CD4-positive, alpha-beta T cell treated with Interleukin-4 for 4 hours (primary cell): ENCODE measurements around the gene RNF19B.
"Not testable (repeated sequence)": the region's sequence is repeated elsewhere in the genome, so short reads cannot be mapped to it uniquely, and the experiment has no call there.

Source experiments
- DNase-seq: peaks from one replicate; pipeline ENCODE4 v3.0.0-alpha.2; 2020

The RNF19B gene, protein sequence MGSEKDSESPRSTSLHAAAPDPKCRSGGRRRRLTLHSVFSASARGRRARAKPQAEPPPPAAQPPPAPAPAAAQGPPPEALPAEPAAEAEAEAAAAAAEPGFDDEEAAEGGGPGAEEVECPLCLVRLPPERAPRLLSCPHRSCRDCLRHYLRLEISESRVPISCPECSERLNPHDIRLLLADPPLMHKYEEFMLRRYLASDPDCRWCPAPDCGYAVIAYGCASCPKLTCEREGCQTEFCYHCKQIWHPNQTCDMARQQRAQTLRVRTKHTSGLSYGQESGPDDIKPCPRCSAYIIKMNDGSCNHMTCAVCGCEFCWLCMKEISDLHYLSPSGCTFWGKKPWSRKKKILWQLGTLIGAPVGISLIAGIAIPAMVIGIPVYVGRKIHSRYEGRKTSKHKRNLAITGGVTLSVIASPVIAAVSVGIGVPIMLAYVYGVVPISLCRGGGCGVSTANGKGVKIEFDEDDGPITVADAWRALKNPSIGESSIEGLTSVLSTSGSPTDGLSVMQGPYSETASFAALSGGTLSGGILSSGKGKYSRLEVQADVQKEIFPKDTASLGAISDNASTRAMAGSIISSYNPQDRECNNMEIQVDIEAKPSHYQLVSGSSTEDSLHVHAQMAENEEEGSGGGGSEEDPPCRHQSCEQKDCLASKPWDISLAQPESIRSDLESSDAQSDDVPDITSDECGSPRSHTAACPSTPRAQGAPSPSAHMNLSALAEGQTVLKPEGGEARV

DNA sequence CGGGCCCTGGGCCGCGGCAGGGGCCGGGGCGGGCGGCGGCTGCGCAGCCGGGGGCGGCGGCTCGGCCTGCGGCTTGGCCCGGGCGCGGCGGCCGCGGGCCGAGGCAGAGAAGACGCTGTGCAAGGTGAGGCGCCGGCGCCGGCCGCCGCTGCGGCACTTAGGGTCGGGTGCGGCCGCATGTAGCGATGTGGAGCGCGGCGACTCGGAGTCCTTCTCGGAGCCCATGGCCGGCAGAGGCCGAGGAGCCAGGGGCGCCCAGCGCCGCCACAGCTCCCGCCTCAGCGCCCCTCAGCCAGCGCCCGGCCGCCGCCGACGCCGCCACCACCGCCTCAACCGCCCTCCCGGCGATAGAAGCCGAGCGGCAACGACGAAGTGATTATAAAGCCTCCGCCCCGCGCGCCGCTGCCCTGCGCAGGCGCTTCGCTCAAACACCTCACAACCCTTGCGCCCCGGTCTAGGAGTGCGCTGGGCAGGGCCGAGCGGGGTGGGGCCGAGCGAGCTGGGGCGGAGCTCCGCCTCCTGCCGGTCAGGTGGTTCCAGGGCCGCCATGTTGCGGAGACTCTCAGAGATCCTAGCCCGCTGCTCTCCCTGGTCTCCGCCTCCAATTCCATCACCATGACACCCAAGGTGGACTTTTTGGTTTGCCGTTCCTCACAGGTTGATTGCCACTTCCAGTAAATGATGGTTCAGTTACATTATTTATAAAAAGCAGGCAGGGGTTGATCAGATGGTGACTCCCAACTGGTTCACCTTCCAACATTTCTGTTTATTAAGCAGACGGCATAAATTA, at the start of gene RNF19B:
RNF19B (minus strand) TSS at position 349 of the 790 bp plus-strand sequence; CDS start at position 225, 124 bp downstream.
- DNase-seq = peak; percentile 95

DNA sequence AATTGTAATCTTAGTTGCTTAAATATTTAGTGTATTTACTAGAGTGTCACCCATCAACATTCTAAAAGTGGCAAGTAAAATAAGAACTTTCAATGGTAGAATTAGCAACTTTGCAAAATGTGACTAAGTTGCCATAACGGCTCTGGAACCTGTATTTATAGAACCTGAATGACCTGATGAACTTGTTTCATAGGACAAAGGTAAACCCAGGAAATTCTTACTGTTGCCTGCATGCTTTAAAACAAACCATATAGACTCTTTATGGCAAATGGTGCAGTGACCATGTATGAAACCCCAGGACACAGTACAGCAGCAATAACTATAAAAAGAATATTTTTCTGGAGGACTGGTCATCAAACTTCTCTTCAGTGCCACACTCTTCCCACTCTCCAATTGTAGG, 49.2 kb upstream of the RNF19B start:
- DNase-seq = no peak

DNA sequence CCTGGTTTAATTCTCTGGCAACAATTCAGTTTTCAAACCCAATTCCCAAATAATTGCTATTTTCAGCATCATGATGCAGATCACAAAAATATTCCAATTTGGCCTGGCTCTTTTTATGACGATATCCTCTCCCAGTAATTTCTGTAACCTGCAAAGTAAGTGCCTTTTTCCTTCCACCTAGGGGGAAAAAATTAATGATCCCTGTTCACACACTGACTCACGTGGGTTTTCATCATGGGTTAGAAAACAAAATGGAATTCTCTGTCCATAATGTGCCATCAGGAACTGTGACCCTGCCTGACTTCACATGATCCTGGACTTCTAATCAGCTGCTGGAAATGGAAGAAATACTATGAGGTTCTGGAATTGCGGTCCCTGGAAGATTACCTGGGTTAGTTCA, 47.6 kb upstream of the RNF19B start:
- no peak for DNase-seq

DNA sequence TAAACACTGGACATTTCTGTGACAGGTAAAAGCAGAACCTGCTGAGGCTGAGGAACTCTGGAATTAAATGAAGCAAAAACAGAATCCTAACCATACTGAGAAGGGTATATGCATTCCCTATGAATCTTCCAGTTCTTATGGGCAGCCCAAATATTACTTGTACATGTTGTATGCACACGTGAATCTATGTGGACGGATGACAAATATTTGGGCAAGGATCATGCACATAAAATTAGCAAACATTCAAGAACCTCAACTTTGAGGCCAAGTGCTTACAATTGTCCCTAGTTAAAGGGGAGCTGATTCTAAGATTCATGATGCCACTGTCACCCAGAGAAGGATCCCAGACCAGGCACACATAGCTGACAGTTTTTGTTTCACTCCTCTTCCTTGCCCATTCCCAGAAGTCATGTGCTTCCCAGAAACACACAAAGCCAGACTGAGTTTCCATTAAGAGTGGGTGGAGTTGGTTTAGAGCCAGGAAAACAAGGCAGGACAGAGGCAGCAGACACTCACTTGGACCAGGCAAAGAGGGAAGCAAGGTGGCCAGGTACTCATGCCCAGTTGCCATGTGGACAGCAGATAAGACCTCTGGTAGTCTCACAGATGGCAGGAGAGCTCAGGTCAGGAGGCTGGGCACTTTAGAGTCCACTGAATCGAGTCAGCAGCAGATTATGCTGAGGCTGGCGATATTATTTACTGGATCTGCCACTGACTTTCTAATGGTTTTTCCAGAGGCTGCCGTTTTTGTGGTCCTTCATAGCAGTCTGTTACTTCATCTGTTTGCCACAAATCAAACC, 46.5 kb upstream of the RNF19B start:
- DNase-seq = no peak

DNA sequence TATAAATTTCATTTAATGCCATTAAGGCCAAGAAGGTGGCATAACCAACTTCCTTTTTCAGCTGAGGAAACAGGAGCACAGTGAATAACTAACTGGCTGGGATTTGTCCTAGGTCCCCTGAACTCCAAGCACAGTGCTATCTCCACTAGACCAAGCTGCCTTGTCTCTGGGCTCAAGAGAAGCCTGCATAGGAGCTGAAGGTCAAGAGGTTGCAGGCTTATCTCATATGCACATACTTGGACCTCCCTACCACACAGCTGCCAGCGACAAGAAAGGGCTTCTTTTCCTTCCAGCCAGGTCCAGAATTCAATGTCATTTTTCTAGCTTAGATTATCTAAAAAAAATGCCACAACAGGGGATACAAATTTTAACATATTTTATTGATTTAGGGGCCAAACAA, 45.0 kb upstream of the RNF19B start:
- DNase-seq = no peak

DNA sequence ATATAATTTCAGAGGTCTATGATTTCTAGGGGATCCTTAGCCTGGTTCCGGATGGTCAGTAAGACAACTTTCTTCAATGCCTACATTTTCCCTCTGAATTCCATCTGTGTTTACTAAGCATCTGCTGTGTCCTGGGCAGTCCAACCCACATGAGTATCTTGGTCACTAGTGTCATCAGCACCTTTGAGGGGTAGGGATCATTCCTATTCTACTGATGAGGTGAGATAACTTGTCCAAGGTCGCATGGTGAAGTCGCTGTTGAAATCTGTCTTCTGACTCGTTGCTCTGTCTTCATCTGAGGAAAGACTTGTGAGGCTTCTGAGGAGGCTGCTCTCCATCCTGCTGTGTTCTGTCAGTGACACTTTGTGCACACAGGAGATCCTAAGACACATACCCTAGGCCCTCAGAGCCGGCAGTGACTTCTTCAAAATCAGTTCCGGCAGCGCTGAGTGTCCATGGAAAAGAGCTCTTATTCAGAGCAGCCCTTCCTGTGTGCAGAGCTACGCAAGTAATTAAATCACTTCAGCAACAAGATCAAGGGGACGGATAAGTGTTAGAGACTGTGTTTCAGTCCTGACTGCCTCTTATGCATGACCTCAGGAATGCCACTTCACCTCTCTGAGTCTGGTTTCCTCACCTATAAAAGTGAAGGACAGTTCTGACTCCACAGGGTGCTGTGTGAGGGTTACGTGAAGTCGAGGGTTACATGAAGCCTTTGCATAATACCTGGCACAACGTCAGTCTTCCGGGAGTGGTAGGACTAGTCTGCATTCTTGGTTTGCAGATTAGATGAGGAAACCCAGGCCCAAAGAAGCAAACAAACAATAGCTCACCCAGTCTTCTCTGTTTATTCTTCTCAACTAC, 43.7 kb upstream of the RNF19B start:
- DNase-seq = no peak

DNA sequence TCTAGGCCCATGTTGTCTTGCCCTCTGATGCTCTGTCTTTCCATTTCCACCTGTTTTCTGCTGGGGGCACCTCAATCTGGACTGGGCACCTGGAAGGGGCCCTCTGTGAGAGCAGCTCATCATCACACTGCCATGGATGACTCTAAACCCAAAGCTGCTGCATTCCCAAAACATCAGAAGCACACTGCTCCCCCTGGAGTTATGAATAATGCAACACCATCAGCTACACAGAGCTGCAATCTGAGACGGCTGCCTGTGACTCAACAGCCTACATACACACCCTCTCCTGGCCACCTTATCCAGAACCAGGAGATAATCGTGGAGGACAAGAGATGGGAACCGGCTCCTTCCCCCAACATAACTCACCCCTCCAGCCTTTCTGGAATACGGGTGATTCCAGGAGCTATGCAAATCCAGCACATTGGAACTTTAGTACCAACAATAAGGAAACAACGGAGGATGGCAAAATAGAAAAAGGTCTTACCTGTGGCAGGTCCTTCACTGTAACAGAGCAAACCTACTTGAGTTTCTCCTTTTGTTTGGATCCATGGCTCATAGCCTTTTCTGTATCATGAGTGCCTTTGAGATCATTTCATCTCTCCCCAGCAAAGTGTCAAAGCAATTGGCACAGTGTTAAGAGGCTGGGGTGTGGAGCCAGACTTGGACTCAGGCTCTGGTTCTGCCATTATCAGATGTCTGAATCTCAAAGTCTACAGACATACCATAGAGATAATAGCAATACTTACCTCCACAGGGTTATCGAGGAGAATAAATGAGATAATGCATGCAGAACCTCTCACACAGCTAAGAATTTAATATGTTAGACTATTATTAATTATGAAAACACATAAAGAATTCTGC, 42.8 kb upstream of the RNF19B start:
- DNase-seq = peak; percentile 51

DNA sequence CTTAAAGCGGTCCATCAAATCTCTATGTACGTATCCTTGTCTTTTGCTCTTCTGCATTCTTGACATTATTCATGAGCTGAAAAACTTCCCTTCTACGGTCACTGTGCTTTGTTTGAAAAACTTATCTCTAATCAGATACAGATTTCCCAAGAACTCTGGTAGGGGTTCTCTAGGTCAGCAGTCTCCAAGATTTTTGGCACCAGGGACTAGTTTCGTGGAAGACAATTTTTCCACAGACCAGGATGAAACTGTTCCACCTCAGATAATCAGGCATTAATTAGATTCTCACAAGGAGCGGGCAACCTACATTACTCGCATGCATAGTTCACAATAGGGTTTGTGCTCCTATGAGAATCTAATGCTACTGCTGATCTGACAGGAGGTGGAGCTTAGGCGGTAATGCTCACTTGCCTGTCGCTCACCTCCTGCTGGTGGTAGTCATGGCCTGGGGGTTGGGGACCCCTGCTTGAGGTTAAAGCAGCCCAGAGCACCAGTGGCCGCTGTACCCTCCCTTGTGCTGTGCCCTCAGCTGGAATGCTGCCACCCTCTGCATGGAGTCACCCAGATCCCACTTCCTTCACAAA, 41.3 kb upstream of the RNF19B start:
- DNase-seq = no peak

DNA sequence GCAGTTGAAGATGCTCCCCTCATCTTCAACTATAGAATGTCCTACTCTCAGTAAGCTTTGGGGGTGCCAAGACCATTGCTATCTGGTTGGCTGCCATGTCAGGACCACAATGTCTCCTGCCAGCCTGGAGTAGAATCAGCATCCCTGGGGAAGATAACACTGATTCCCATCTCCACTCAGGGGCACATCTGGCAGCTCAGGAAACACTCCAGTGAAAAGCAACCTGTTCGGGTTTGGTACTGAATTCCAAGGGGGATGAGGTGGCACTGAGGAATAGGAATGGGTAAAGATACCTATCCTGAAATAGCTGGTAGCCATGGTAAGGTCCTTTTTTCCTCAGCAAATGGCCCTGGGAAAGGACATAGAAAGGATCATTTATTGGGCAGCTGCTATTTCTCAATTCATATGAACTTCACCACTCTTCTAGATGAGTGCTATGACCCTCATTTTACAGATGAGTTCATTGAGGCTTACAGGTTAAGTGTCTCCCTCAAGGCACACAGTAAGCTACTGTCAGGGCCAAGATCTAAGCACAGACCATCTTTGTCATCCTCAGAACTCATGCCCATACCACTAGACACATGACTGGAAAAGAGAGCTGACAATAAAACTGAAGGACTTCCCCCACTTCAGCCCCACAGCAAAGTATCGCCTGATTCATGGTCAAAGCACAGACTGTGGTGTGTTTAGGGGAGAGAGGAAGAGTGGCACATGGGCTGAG, 40.7 kb upstream of the RNF19B start:
- no peak for DNase-seq

DNA sequence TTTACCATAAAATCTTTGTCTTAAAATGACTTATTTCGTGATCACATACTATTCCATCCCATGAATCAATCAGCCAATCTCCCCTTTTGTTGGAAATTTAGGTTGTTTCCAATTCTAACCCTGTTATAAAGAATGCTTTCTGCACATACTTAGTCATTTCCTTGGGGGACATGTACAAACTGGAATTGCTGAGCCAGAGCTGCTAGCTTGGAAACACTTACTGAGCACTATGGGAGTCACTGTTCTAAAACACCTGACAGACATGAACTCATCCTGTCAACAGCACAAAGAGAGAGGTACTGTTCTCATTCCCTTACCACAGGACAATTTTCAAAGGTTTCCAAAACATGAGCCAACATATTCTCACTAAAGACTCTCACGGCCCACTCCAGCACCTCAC, 40.0 kb upstream of the RNF19B start:
- DNase-seq = no peak

DNA sequence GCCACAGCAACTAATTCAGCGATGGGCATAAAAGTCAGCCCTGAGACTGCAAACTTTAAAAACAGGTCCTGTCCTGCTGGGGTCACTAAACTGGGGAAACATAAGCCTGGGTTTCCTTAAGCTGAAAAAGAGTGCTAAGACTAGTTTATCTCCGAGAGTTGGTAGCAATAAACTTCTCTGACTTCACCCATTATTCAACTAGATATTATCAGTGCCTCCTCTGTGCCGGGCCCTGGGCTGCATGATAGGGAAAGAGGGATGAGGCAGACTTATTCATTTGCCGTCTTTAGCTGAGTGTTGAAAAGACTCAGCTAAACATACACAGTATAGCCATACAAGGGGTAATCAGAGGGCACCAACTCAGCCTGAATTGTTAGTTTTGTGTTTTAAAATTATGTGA, 39.0 kb upstream of the RNF19B start:
- DNase-seq = no peak

DNA sequence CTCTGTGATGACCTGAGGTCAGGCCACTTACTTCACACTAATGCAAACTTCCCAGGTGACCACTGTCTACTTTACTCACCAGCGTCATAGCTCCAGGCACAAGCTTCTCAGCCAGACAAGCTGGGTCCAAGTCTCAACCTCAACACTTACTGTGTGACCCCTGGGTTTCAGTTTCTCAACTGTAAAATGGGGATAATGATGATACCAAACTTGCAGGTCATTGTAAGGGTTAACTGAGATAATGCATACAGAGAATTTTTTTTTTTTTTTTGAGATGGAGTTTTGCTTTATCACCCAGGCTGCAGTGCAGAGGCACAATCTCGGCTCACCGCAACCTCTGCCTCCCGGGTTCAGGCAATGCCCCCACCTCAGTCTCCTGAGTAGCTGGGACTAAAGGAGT, 37.4 kb upstream of the RNF19B start:
- DNase-seq = no peak

DNA sequence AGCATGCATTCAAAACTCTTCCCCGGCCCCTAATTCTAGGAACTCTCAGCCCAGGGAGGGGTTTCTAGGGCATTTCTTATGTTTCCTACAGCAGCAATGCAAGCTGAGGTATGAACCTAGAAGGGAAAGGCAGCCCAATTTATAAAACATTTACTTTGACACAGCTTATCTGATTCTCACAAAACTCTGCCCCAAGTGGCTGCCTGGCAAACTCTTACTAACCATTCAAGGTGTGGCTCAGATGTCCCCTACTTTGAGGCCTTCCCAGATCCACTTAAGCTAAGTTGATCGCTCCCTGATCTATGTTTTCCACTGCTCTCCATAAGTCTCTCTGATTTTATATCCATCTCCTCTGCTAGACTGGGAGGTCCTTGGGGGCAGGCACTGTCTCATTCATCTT, 36.7 kb upstream of the RNF19B start:
- DNase-seq = no peak

DNA sequence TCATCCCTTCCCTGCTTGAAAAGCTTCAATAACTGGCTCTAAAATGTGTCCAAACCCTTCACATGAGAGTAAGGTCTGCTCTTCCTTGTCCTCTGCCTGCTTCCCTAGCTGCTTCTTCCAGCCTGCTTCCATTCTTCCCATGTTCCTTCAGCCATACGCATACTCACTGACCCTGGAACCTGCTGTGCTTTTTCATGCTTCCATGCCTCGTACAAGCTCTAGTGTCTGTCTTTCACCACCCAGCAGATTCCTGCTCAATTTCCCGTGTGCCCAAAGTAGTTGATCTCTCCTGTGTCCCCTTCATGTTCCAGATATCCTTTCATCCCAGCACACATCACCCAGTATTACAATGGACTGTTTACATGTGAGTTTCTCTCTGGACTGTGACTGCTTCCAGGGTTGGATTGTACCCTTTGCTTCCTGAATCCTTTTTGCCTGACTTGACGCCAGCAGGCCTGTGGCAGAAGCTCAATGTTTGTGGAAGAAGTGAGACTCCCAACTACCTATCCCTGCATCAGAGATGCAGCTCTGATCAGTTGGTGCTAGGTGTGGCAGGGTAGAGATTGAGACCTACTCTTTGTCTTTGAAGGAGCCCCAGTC, 35.9 kb upstream of the RNF19B start:
- DNase-seq = no peak

DNA sequence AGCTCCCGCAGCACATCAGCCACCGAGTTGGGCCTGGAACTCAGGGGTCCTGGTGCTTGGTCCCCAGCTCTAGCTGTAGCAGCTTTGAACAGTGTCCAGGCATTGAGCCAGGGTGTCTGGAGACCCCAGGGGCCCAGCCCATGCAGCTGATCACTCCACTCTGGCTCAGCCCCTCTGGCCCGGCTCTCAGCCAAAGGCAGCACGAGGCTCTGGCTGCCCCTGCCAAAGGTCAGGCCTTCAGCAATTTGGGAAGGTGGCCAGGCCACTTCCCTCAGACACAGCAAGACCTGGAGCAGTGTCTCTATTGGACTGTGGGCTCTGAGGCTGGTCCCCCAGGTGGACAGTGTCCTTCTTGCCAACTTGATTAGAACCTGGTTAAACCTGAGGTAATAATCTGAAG, 34.4 kb upstream of the RNF19B start:
- no peak for DNase-seq

DNA sequence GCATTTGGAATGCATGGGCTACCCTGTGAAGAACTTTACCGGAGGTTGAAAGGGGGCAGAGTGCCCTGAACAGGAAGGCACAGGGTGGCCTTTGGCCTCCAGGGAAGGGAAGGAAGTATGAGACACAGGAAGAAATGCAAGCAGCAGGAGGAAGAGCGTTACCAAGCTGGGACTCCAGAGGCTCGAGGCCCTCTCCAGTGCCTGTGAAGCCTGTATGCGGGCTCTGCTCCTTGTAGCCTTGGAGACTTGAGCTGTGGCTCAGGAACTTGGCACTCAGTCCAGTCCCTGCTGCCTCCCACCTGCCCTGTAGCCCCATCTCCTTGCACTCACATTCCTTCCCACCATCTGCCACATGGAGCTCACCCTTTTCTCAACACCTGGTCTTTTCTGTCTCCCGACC, 33.5 kb upstream of the RNF19B start:
- DNase-seq = no peak

DNA sequence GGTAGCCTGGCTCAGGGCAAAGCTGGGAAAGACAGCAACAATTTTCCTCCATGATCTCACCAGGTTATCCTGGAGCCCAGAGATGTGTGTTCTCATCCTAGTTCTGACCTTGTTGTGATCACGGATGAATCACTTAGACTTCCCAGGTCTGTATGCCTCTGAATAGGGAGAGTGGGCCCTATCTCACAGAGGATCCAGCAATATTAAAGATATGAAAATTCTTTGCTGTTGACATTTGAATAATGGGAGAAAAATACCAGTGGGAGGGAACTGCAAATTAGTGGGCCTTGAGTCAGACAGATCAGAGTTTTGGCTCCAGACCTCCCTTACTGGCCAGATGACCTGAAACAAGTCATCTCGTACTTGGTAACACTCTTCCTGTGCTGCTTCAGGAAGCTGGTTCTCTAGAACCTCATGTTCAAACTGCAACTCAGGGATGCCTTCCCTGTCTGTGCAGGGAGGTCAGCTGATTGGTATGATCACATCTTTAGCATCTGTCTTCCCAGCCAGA, 32.8 kb upstream of the RNF19B start:
- DNase-seq = no peak

DNA sequence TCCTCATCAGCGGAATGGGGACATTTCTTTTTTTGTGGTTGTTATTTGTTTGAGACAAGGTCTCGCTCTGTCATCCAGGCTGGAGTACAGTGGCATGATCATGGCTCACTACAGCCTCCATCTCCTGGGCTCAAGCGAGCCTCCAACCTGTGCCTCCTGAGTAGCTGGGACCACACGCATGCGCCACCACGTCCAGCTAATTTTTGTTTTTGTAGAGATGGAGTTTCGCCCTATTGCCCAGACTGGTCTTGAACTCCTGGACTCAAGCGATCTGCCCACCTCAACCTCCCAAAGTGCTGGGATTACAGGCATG, 28.7 kb upstream of the RNF19B start:
- DNase-seq = not testable (repeated sequence)
